ENCODE measurements around the gene PSD2. TPM values are rescaled to one million over a fixed set of nuclear protein-coding genes. Genes with fewer than 3 reads are reported as not detected.
A peak's percentile ranks its signal among the peaks of the same experiment; 100 is the strongest.

Gene PSD2
- total and polyA plus RNA-seq, 2 of the 13 experiments (the other 11 are each of a cell fraction or from before 2014, with no cell fraction given) = 0.07 TPM; not detected in 1

GRCh38 chr5:139787568-139788293 is 7.9 kb upstream of the PSD2 start (continued):
- TF ChIP-seq REST (IDR thresholded peaks at IDR 0.05; ENCODE audit: borderline replicate concordance in 1 of 2, low read depth in 1 of 2, low read length in 2 of 2) (no peak), ZNF691 (CRISPR knock-in tag; IDR thresholded peaks at IDR 0.05; ENCODE audit: borderline replicate concordance, low read depth) (0 out of 2 replicates have a peak, but pooled peaks have one; percentile 31), SIN3A (IDR thresholded peaks at IDR 0.05; ENCODE audit: borderline replicate concordance, low read depth, low read length) (no peak), BATF2 (CRISPR knock-in tag; IDR thresholded peaks at IDR 0.05) (no peak), JDP2 (CRISPR knock-in tag; IDR thresholded peaks at IDR 0.05; ENCODE audit: borderline replicate concordance) (no peak), ZNF256 (CRISPR knock-in tag; conservative IDR thresholded peaks at IDR 0.05) (no peak), ZNF263 (CRISPR knock-in tag; IDR thresholded peaks at IDR 0.05) (no peak; the same call in 1 of the 2 replicates), ZBTB1 (CRISPR knock-in tag; IDR thresholded peaks at IDR 0.05; ENCODE audit: borderline replicate concordance) (no peak), NONO (IDR thresholded peaks at IDR 0.05) (no peak), NONO (CRISPR knock-in tag; conservative IDR thresholded peaks at IDR 0.05) (peak; percentile 40; the same call in 1 of the 2 replicates), REL (CRISPR knock-in tag; conservative IDR thresholded peaks at IDR 0.05) (no peak), ISX (CRISPR knock-in tag; conservative IDR thresholded peaks at IDR 0.05) (no peak), KAT7 (CRISPR knock-in tag; IDR thresholded peaks at IDR 0.05; ENCODE audit: borderline replicate concordance) (no peak), ATF2 (CRISPR knock-in tag; IDR thresholded peaks at IDR 0.05) (no peak), ZNF460 (CRISPR knock-in tag; IDR thresholded peaks at IDR 0.05; ENCODE audit: borderline replicate concordance) (no peak), SNRNP70 (IDR thresholded peaks at IDR 0.05; ENCODE audit: low read depth, low read length) (no peak), ZNF556 (CRISPR knock-in tag; IDR thresholded peaks at IDR 0.05; ENCODE audit: borderline replicate concordance) (peak; percentile 40; the same call in 1 of the 2 replicates), ZNF724P (CRISPR knock-in tag; IDR thresholded peaks at IDR 0.05; ENCODE audit: borderline replicate concordance) (no peak), KLF13 (CRISPR knock-in tag; IDR thresholded peaks at IDR 0.05) (no peak)

Measured in HepG2 (cell line).